ENCODE measurements around the gene SPTBN5. TPM values are rescaled to one million over a fixed set of nuclear protein-coding genes. Genes with fewer than 3 reads are reported as not detected.
A peak's percentile ranks its signal among the peaks of the same experiment; 100 is the strongest.

The SPTBN5 gene
- total RNA-seq, 1 donor from 2014 or later: 3.2 TPM

GRCh38 chr15:41827880-41828806 lies 65.7 kb downstream of the SPTBN5 start, which contains the start of gene JMJD7:
Gene JMJD7 (plus strand): TSS chr15:41828092. CDS start chr15:41828125, 33 bp downstream.
- no peak for TF ChIP-seq CTCF (IDR thresholded peaks at IDR 0.05)
- peak within 1 kb of the TSS; percentile 82 for H3K4me3 Mint-ChIP-seq (ENCODE audit: unreplicated experiment)

GRCh38 chr15:41827290-41827879 lies 66.5 kb downstream of the SPTBN5 start:
- H3K36me3 Mint-ChIP-seq (ENCODE audit: unreplicated experiment): peaks cover 13% of the 10 kb centered on the region
- no peak for DNase-seq (ENCODE audit: extremely low spot score, unreplicated experiment)
- no peaks in the 10 kb centered on the region for H3K27me3 Mint-ChIP-seq (ENCODE audit: unreplicated experiment)
- no peaks in the 10 kb centered on the region for H3K9me3 Mint-ChIP-seq (ENCODE audit: unreplicated experiment)
- peaks cover 13% of the 10 kb centered on the region for H3K4me1 Mint-ChIP-seq (ENCODE audit: unreplicated experiment)
- peak overlapping the region; percentile 82 for H3K4me3 Mint-ChIP-seq (ENCODE audit: unreplicated experiment)
- H3K27ac Mint-ChIP-seq (ENCODE audit: unreplicated experiment): peak overlapping the region; percentile 53
- peak; percentile 6 for TF ChIP-seq CTCF (IDR thresholded peaks at IDR 0.05)

More at GRCh38 chr15:41827880-41828806, 65.7 kb downstream of the SPTBN5 start, which contains the start of gene JMJD7:
- no peaks in the 10 kb centered on the region for H3K27me3 Mint-ChIP-seq (ENCODE audit: unreplicated experiment)
- no peaks in the 10 kb centered on the region for H3K9me3 Mint-ChIP-seq (ENCODE audit: unreplicated experiment)
- peak; percentile 97 for DNase-seq (ENCODE audit: extremely low spot score, unreplicated experiment)
- H3K4me1 Mint-ChIP-seq (ENCODE audit: unreplicated experiment): peaks cover 13% of the 10 kb centered on the region
- H3K27ac Mint-ChIP-seq (ENCODE audit: unreplicated experiment): peak within 1 kb of the TSS; percentile 65
- peaks cover 11% of the 10 kb centered on the region for H3K36me3 Mint-ChIP-seq (ENCODE audit: unreplicated experiment)

GRCh38 chr15:41825572-41826535 lies 68.0 kb downstream of the SPTBN5 start:
- Mint-ChIP-seq H3K4me3 (ENCODE audit: unreplicated experiment) (peak overlapping the region; percentile 60), H3K27ac (ENCODE audit: unreplicated experiment) (peak overlapping the region; percentile 37), H3K27me3 (ENCODE audit: unreplicated experiment) (no peaks in the 10 kb centered on the region), H3K4me1 (ENCODE audit: unreplicated experiment) (peaks cover 13% of the 10 kb centered on the region), H3K9me3 (ENCODE audit: unreplicated experiment) (no peaks in the 10 kb centered on the region), H3K36me3 (ENCODE audit: unreplicated experiment) (peaks cover 13% of the 10 kb centered on the region)
- no peak for DNase-seq (ENCODE audit: extremely low spot score, unreplicated experiment)
- no peak for TF ChIP-seq CTCF (IDR thresholded peaks at IDR 0.05)

- no peak for TF ChIP-seq CTCF (IDR thresholded peaks at IDR 0.05)
- no peaks in the 10 kb centered on the region for H3K27me3 Mint-ChIP-seq (ENCODE audit: unreplicated experiment)
- peaks cover 15% of the 10 kb centered on the region for H3K36me3 Mint-ChIP-seq (ENCODE audit: unreplicated experiment)
These were observed 68.7 kb downstream of the SPTBN5 start for GRCh38 chr15:41825145-41825544.

More at GRCh38 chr15:41825145-41825544, 68.7 kb downstream of the SPTBN5 start:
- peaks cover 13% of the 10 kb centered on the region for H3K4me1 Mint-ChIP-seq (ENCODE audit: unreplicated experiment)
- DNase-seq (ENCODE audit: extremely low spot score, unreplicated experiment): no peak
- H3K27ac Mint-ChIP-seq (ENCODE audit: unreplicated experiment): no peak overlapping the region
- H3K9me3 Mint-ChIP-seq (ENCODE audit: unreplicated experiment): no peaks in the 10 kb centered on the region
- H3K4me3 Mint-ChIP-seq (ENCODE audit: unreplicated experiment): no peak overlapping the region
